Activated CD4-positive, alpha-beta T cell treated with anti-CD3 and anti-CD28 coated beads for 36 hours (primary cell): ENCODE results near the gene ADAT3. TPM values are rescaled to one million over a fixed set of nuclear protein-coding genes. Genes with fewer than 3 reads are reported as not detected.
"Not testable (repeated sequence)": the region's sequence is repeated elsewhere in the genome, so short reads cannot be mapped to it uniquely, and the experiment has no call there.

Experiments
- ATAC-seq: fragments of 200-7000 bp; cut with Tn5 transposase; one replicate; pipeline ENCODE4 v1.10.0; 2021; ENCODE audit warnings: mild to moderate bottlenecking, moderate library complexity
- CTCF ChIA-PET: fragments of 350-600 bp; sonication (Branson Sonifier 250); formaldehyde crosslinking; loops from one replicate; lab custom pipeline; 2021; ENCODE audit warnings: antibody characterized with exemption; lab: Charles Lee
- POLR2A ChIA-PET: fragments of 350-600 bp; sonication (Branson Sonifier 250); formaldehyde crosslinking; loops from one replicate; lab custom pipeline; 2021; ENCODE audit warnings: antibody characterized with exemption, inconsistent platforms; lab: Charles Lee
- DNase-seq: peaks from one replicate; pipeline ENCODE4 v3.0.0-alpha.2; 2020
- H3K27ac Mint-ChIP-seq: one replicate; pipeline ENCODE4 v1.8.0; 2021; ENCODE audit warnings: mixed read lengths
- H3K27me3 Mint-ChIP-seq: one replicate; pipeline ENCODE4 v1.8.0; 2021; ENCODE audit warnings: mixed read lengths
- H3K36me3 Mint-ChIP-seq: one replicate; pipeline ENCODE4 v1.8.0; 2021; ENCODE audit warnings: low read depth, mixed read lengths
- H3K4me1 Mint-ChIP-seq: one replicate; pipeline ENCODE4 v1.8.0; 2021; ENCODE audit warnings: mixed read lengths
- H3K4me3 Mint-ChIP-seq: one replicate; pipeline ENCODE4 v1.8.0; 2021; ENCODE audit warnings: mild to moderate bottlenecking, moderate library complexity, mixed read lengths
- H3K9me3 Mint-ChIP-seq: one replicate; pipeline ENCODE4 v1.8.0; 2021; ENCODE audit warnings: low read depth, mixed read lengths
- intact Hi-C, 2 experiments: fragments of 100-400 bp; cut with DNase I in 1 of 2; cut with micrococcal nuclease in 1 of 2; formaldehyde crosslinking; loops; one replicate each; pipeline versions ENCODE4 v1.14.2 to v1.15.1; 2022 to 2024; cut with DNase I, micrococcal nuclease
- total RNA-seq, 2 experiments: library from RNA; stranded (reverse); gene quantifications; one replicate each; pipeline ENCODE4 v1.2.3, GENCODE V29; 2021

The ADAT3 gene
- total RNA-seq, 2 experiments from 2014 or later: 5.6 to 6.1 TPM

DNA sequence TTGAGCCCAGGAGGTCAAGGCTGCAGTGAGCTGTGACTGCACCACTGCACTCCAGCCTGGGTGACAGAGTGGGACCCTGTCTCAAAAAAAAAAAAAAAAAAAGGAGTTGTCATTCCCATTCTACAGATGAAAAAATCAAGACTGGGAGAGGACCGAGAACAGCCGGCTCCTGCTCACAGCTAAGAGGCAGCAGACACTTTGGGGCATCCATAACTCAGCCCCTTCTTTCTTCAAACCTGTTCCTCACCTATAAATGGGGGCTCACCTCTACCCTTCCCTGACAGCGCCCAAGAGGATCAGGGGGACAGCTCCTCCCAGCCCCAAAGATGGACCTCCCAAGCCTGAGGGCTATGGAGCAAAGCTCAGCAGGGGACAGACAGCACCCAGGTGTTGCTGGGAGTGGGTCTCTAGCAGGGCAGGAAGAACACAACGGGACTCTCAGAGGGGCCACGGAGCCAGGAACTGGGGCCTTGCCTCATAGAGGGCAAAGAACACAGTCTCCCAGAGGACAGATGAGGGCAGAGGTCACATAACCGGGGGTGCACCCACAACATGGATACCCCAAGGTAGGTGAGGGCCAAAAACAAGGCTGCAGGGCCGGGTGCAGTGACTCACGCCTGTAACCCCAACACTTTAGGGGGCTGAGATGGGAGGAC, 38.4 kb upstream of the ADAT3 start:
- Mint-ChIP-seq H3K4me3 (no peak overlapping the region), H3K27me3 (no peaks in the 10 kb centered on the region), H3K4me1 (peaks cover 17% of the 10 kb centered on the region), H3K9me3 (no peaks in the 10 kb centered on the region), H3K27ac (peak overlapping the region; percentile 29), H3K36me3 (peaks cover 15% of the 10 kb centered on the region)
- intact Hi-C loops: no loop called here
- ATAC-seq: no peak
- ChIA-PET CTCF (interaction anchor here (0.6 kb wide), 1 partner anchor 36 kb away, joined by 3 read pairs; no protein-coding TSS in a partner anchor), POLR2A (interaction anchor here (0.7 kb wide), 1 partner anchor 757 kb away, joined by 6 read pairs; no protein-coding TSS in a partner anchor)
- no peak for DNase-seq

GRCh38 chr19:1867349-1867724, 37.9 kb upstream of the ADAT3 start:
- no peak for DNase-seq
- H3K36me3 Mint-ChIP-seq: peaks cover 15% of the 10 kb centered on the region
- intact Hi-C loops: no loop called here
- ChIA-PET CTCF (interaction anchor here (0.6 kb wide), 1 partner anchor 35 kb away, joined by 3 read pairs; no protein-coding TSS in a partner anchor), POLR2A (no interaction called here)
- peaks cover 17% of the 10 kb centered on the region for H3K4me1 Mint-ChIP-seq
- no peaks in the 10 kb centered on the region for H3K27me3 Mint-ChIP-seq
- no peak overlapping the region for H3K4me3 Mint-ChIP-seq
- no peaks in the 10 kb centered on the region for H3K9me3 Mint-ChIP-seq
- no peak for ATAC-seq
- H3K27ac Mint-ChIP-seq: no peak overlapping the region

DNA sequence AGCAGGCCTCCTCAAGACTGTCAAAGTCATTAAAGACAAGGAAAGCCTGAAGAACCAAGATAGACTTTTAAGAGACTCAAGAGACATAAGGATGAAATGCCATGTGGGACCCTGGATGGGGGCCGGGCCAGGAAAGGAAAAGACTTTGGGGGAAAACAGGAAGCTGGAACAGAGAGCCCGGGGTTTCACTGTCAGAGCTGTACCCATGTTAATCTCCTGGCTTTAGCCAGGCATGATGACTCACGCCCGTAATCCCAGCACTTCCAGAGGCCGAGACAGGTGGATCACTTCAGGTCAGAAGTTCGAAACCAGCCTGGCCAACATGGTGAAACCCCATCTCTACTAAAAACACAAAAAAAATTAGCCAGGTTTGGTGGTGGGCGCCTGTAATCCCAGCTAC, 36.2 kb upstream of the ADAT3 start:
- Mint-ChIP-seq H3K27ac (peak overlapping the region; percentile 29), H3K4me3 (no peak overlapping the region), H3K36me3 (peaks cover 20% of the 10 kb centered on the region), H3K27me3 (no peaks in the 10 kb centered on the region), H3K9me3 (no peaks in the 10 kb centered on the region), H3K4me1 (peaks cover 24% of the 10 kb centered on the region)
- DNase-seq (no peak), ATAC-seq (no peak)
- intact Hi-C loops: no loop called here
- ChIA-PET POLR2A (no interaction called here), CTCF (interaction anchor here (1.1 kb wide), 1 partner anchor 31 kb away, joined by 3 read pairs; no protein-coding TSS in a partner anchor)

DNA sequence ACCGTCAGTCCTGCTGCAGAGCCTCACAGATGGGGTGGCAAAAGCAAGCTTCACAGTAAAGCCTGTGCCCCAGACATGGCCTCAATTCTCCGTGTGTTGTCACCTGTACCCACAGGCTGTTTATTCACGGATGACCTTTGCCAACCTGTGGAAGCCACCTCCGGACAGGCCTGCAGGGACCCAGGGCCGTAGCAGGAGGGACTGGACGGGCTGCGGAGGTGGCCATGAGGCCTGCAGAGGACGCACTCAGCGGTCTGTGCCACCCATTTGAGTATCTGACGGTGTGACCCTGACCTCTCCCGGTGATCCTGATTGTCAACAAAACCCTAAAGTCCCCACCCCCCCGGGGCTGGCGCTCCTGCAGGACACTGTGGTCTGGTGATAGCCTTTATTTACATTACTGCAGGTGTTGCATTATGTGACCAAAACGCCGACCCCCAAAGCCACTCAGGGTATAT, 34.0 kb upstream of the ADAT3 start:
- intact Hi-C loops: no loop called here
- Mint-ChIP-seq H3K36me3 (peaks cover 33% of the 10 kb centered on the region), H3K9me3 (no peaks in the 10 kb centered on the region), H3K27me3 (no peaks in the 10 kb centered on the region), H3K27ac (no peak overlapping the region), H3K4me3 (no peak overlapping the region), H3K4me1 (peaks cover 26% of the 10 kb centered on the region)
- ChIA-PET POLR2A (no interaction called here), CTCF (no interaction called here)
- DNase-seq (no peak), ATAC-seq (no peak)

- Mint-ChIP-seq H3K27ac (no peak overlapping the region), H3K36me3 (peaks cover 34% of the 10 kb centered on the region), H3K27me3 (no peaks in the 10 kb centered on the region), H3K4me3 (no peak overlapping the region), H3K4me1 (peaks cover 30% of the 10 kb centered on the region), H3K9me3 (no peaks in the 10 kb centered on the region)
- CTCF ChIA-PET: no interaction called here
- DNase-seq (no peak), ATAC-seq (no peak)
- POLR2A ChIA-PET: no interaction called here
- intact Hi-C loops: no loop called here
Observed at GRCh38 chr19:1871630-1872029, 33.6 kb upstream of the ADAT3 start.

DNA sequence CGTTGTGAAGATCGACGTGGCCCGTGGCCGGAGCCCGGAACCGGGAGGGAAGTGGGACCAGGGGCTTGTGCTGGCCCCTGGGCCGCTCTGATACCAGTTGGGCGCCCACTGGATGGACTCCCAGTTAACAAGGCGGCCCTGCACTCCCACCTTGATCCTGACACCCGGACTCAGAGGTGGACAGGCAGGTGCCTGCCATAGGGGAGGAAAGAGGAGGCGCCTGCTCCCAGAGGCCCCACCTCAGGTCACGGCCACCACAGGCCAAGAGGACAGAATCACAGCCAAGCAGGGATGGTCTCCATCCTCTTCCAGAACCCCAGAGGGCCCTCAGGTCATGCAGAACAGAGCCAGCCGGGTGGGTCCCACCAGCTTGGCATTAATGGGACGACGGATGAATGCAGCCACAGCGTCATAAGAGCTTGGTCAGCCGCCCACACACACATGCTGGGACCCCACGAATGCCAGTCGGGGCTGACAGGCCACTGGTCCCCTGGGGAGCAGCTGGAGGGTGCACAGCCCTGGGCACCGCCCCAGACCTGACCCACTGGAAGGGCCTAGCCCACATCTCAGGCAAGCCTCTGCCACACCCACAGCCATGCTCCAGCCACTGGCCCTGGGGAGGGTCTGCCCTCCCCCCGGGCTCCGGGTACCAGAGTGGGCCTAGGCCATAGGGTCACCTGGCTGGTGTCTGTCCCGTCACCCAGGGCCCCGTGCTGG, 32.2 kb upstream of the ADAT3 start:
- H3K36me3 Mint-ChIP-seq: peaks cover 32% of the 10 kb centered on the region
- ChIA-PET CTCF (no interaction called here), POLR2A (interaction anchor here (0.7 kb wide), 1 partner anchor 604 kb away, joined by 8 read pairs; no protein-coding TSS in a partner anchor)
- no peaks in the 10 kb centered on the region for H3K27me3 Mint-ChIP-seq
- peaks cover 28% of the 10 kb centered on the region for H3K4me1 Mint-ChIP-seq
- H3K9me3 Mint-ChIP-seq: no peaks in the 10 kb centered on the region
- no peak for DNase-seq
- ATAC-seq: no peak
- H3K4me3 Mint-ChIP-seq: peak overlapping the region; percentile 92
- peak overlapping the region; percentile 31 for H3K27ac Mint-ChIP-seq
- intact Hi-C loops: no loop called here

DNA sequence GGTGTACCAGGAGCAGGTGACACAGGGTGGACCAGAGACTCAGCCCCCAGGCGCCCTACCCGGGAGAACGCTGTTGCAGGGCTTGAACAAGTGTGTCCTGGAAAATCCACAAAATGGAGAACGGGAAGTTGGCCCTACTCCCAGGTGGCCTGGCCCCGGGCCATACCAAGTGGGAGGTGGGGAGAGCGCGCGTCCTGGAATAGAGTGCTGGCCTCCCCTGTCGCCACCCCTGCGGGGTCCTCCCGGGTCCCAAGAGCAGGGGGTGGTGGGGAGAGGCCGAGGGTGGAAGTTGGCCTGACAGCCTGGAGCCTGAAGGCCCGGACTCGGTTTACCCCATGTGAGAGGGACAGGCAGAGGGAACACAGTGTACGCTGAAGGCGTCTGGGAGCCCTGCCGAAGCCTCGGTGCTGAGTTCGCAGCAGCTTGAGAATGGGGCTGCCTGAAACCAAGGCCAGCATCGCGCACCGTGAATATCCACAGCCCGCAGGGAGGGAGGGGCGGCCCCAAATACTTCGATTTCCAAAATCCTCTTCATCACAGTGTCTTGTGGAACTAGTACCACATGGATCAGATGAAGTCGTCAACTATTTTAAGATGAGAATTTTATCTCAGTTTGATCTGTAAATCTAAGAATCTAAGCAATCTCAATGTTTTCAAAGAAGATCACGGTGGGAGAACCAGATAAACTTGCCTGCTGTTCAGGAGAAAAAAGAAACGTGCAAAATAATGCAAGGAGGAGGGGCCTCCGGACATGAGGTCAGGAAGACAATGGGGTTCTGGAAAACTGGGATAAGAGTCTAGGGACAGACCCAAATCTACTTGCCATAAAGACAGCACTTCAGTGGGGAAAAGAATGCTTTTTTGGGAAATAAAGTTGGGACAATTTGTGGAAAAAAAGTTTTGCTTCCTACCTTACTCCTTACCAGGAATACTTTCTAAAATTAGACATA, 31.4 kb upstream of the ADAT3 start:
- Mint-ChIP-seq H3K27me3 (no peaks in the 10 kb centered on the region), H3K9me3 (no peaks in the 10 kb centered on the region), H3K4me1 (peaks cover 26% of the 10 kb centered on the region), H3K36me3 (peaks cover 30% of the 10 kb centered on the region), H3K27ac (peak overlapping the region; percentile 97), H3K4me3 (peak overlapping the region; percentile 92)
- intact Hi-C loops: no loop called here
- ATAC-seq (no peak), DNase-seq (no peak)
- ChIA-PET CTCF (interaction anchor here (0.8 kb wide), 1 partner anchor 687 kb away, joined by 4 read pairs; no protein-coding TSS in a partner anchor), POLR2A (no interaction called here)

GRCh38 chr19:1874554-1875185, 30.5 kb upstream of the ADAT3 start:
- H3K4me1 Mint-ChIP-seq: peaks cover 18% of the 10 kb centered on the region
- peak overlapping the region; percentile 97 for H3K27ac Mint-ChIP-seq
- peak; percentile 37 for ATAC-seq
- intact Hi-C loops: loop anchor here in 1 of 2 experiments (5.0 kb wide), 1 partner anchor 363 kb away; the partner anchor contains the start of genes PLEKHJ1 and SF3A2
- H3K9me3 Mint-ChIP-seq: no peaks in the 10 kb centered on the region
- H3K36me3 Mint-ChIP-seq: peaks cover 28% of the 10 kb centered on the region
- DNase-seq: no peak
- H3K4me3 Mint-ChIP-seq: peak overlapping the region; percentile 92
- ChIA-PET POLR2A (interaction anchor here (0.6 to 0.8 kb wide), 3 partner anchors 10 to 261 kb away, joined by 3 to 5 read pairs (median 4); no protein-coding TSS in a partner anchor), CTCF (interaction anchor here (0.7 to 1.5 kb wide), 4 partner anchors 10 to 688 kb away, joined by 3 to 8 read pairs (median 4); no protein-coding TSS in a partner anchor)
- H3K27me3 Mint-ChIP-seq: no peaks in the 10 kb centered on the region

DNA sequence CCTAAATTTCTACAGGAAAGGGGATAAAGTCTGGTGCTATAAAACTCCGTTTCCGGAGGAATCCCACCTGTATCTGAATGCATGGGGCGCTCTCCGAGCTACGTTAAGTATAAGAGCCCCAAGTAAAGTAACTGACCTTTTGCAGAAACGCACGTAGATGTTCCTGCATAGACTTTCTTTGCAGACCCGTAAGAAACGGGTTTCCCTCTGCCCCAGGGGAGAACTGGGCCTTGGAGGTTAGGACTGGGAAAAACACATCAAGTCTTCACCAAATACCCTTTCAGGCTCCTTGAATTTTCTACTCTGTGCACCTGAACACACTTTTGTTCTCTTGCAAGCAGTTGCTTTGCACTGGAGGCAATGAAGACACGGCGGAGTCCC, 29.9 kb upstream of the ADAT3 start:
- not testable (repeated sequence) for H3K9me3 Mint-ChIP-seq, DNase-seq, ATAC-seq, H3K27me3 Mint-ChIP-seq
- intact Hi-C loops: loop anchor here in 1 of 2 experiments (5.0 kb wide), 1 partner anchor 362 kb away; the partner anchor contains the start of genes PLEKHJ1 and SF3A2
- ChIA-PET POLR2A (interaction anchor here (0.6 to 0.8 kb wide), 3 partner anchors 11 to 261 kb away, joined by 3 to 5 read pairs (median 4); no protein-coding TSS in a partner anchor), CTCF (interaction anchor here (0.7 to 1.5 kb wide), 4 partner anchors 10 to 28 kb away, joined by 3 to 8 read pairs (median 4); no protein-coding TSS in a partner anchor)
- Mint-ChIP-seq H3K27ac (peak overlapping the region; percentile 97), H3K4me1 (peaks cover 17% of the 10 kb centered on the region), H3K4me3 (peak overlapping the region; percentile 92), H3K36me3 (peaks cover 26% of the 10 kb centered on the region)
